ENCODE results near the gene CHST13.

CHST13 gene

GRCh38 chr3:126509597-126510307 lies 14.2 kb upstream of the CHST13 start:
- DNase-seq (ENCODE audit: low spot score): no peak

- no peak for DNase-seq (ENCODE audit: low spot score)
These were observed 13.5 kb upstream of the CHST13 start for GRCh38 chr3:126510308-126510910.

GRCh38 chr3:126511291-126511690 lies 12.7 kb upstream of the CHST13 start:
- DNase-seq (ENCODE audit: low spot score): no peak

- DNase-seq (ENCODE audit: low spot score): no peak
These were observed 11.9 kb upstream of the CHST13 start for GRCh38 chr3:126512026-126512425.

- DNase-seq (ENCODE audit: low spot score): no peak
These were observed 10.9 kb upstream of the CHST13 start for GRCh38 chr3:126512916-126513650.

GRCh38 chr3:126514161-126514560 lies 9.8 kb upstream of the CHST13 start:
- DNase-seq (ENCODE audit: low spot score): no peak

GRCh38 chr3:126515066-126515706 lies 8.8 kb upstream of the CHST13 start:
- no peak for DNase-seq (ENCODE audit: low spot score)

- no peak for DNase-seq (ENCODE audit: low spot score)
These were observed 7.6 kb upstream of the CHST13 start for GRCh38 chr3:126516152-126516935.

GRCh38 chr3:126516936-126517290 lies 7.0 kb upstream of the CHST13 start:
- DNase-seq (ENCODE audit: low spot score): no peak

GRCh38 chr3:126517291-126517951 lies 6.5 kb upstream of the CHST13 start, which contains the start of gene UROC1:
Gene UROC1 (minus strand): TSS chr3:126517773. CDS start chr3:126517719, 54 bp downstream.
- DNase-seq (ENCODE audit: low spot score): no peak

- no peak for DNase-seq (ENCODE audit: low spot score)
These were observed 5.8 kb upstream of the CHST13 start for GRCh38 chr3:126517986-126518778.

GRCh38 chr3:126518779-126519177 lies 5.2 kb upstream of the CHST13 start:
- no peak for DNase-seq (ENCODE audit: low spot score)

GRCh38 chr3:126519506-126520455 lies 4.2 kb upstream of the CHST13 start:
- DNase-seq (ENCODE audit: low spot score): no peak

- no peak for DNase-seq (ENCODE audit: low spot score)
These were observed 2.6 kb upstream of the CHST13 start for GRCh38 chr3:126521122-126521891.

GRCh38 chr3:126522363-126522788 lies 1.6 kb upstream of the CHST13 start:
- peak; percentile 92 for DNase-seq (ENCODE audit: low spot score)

- peak; percentile 82 for DNase-seq (ENCODE audit: low spot score)
These were observed 554 bp downstream of the CHST13 start for GRCh38 chr3:126524429-126524988.

- no peak for DNase-seq (ENCODE audit: low spot score)
These were observed 1.3 kb downstream of the CHST13 start for GRCh38 chr3:126525091-126525852.

All from HuH-7 (cell line).